HepG2 (cell line): ENCODE measurements around the gene CAPZA3. TPM values are rescaled to one million over a fixed set of nuclear protein-coding genes. Genes with fewer than 3 reads are reported as not detected.

Experiments used
- ATAC-seq: fragments of 200-7000 bp; cut with Tn5 transposase; 3 replicates; pipeline ENCODE4 v1.9.1; 2020; ENCODE audit warnings: mild to moderate bottlenecking, moderate library complexity
- BruUV-seq: library from RNA; stranded (reverse); fragments of 400-500 nt; replicated peaks from 2 replicates; lab custom pipeline; 2021; lab: Mats Ljungman, UMichigan
- CTCF ChIA-PET: fragments of 300-600 bp; formaldehyde crosslinking; extraction: SDS; loops from one replicate; lab custom pipeline; 2021; ENCODE audit warnings: low total read pairs, inconsistent platforms, low intra/inter-chr PET ratio; lab: Yijun Ruan, JAX
- POLR2A ChIA-PET: fragments of 350-600 bp; sonication (Branson Sonifier 250); formaldehyde crosslinking; loops from one replicate; lab custom pipeline; 2020; ENCODE audit warnings: antibody characterized with exemption, inconsistent platforms; lab: Yijun Ruan, JAX
- DNase-seq: peaks from one replicate; pipeline ENCODE4 v3.0.0-alpha.2; 2015; ENCODE audit warnings: low spot score
- FAIRE-seq: peaks from 3 replicates; lab custom pipeline; 2011; peaks lifted over from hg19 to GRCh38; lab: Jason Lieb, UNC
- H2AFZ ChIP-seq: one replicate; pipeline ENCODE4 v1.6.1; 2011; ENCODE audit warnings: low read length, inconsistent platforms
- H3K27ac ChIP-seq: fragments of 300-600 bp; 3 replicates; pipeline ENCODE4 v1.8.0; 2011; ENCODE audit warnings: mixed run types, mild to moderate bottlenecking, mixed read lengths, low read length, inconsistent platforms; ENCODE audit not compliant: insufficient read depth; ENCODE audit errors: extremely low read length
- H3K27me3 ChIP-seq, 2 experiments: fragments of 200-600 bp in 1 of 2; 2 replicates in 1 of 2; 3 replicates in 1 of 2; pipeline versions ENCODE4 v1.6.0 to v1.8.0; 2011; ENCODE audit warnings: low read length in 2 of 2, mild to moderate bottlenecking in 2 of 2, moderate library complexity in 2 of 2, inconsistent platforms in 1 of 2; ENCODE audit not compliant: insufficient read depth in 2 of 2, control insufficient read depth in 1 of 2
- H3K36me3 ChIP-seq, 2 experiments: fragments of 200-600 bp in 1 of 2; replicated peaks in 1 of 2; 2 replicates in 1 of 2; 3 replicates in 1 of 2; pipeline versions ENCODE4 v1.5.1 to v1.8.0; 2011; ENCODE audit warnings: low read length in 2 of 2, inconsistent platforms in 1 of 2; ENCODE audit not compliant: insufficient read depth in 2 of 2, control insufficient read depth in 1 of 2
- H3K4me1 ChIP-seq: 2 replicates; pipeline ENCODE4 v1.5.1; 2012; ENCODE audit warnings: low read length, inconsistent platforms; ENCODE audit not compliant: insufficient read depth
- H3K4me2 ChIP-seq: 2 replicates; pipeline ENCODE4 v1.6.0; 2011; ENCODE audit warnings: low read depth, low read length, inconsistent platforms
- H3K4me3 ChIP-seq, 3 experiments: fragments of 200-600 bp in 1 of 3; sonication (generic), shearing (Covaris generic) in 1 of 3; replicated peaks in 1 of 3; 2 replicates each; pipeline ENCODE4 v1.5.1; 2011 to 2016; ENCODE audit warnings: low read length in 3 of 3, inconsistent platforms in 2 of 3, low read depth in 2 of 3, mild to moderate bottlenecking in 2 of 3, control low read depth in 1 of 3, mixed read lengths in 1 of 3; ENCODE audit not compliant: insufficient read depth in 1 of 3
- H3K79me2 ChIP-seq: one replicate; pipeline ENCODE4 v1.6.1; 2011; ENCODE audit warnings: low read length, inconsistent platforms; ENCODE audit not compliant: insufficient read depth
- H3K9ac ChIP-seq: 2 replicates; pipeline ENCODE4 v1.6.0; 2011; ENCODE audit warnings: mild to moderate bottlenecking, low read depth, low read length, inconsistent platforms; ENCODE audit not compliant: insufficient read depth
- H3K9me3 ChIP-seq: 2 replicates; pipeline ENCODE4 v1.5.1; 2012; ENCODE audit warnings: mild to moderate bottlenecking, low read length
- H4K20me1 ChIP-seq: 2 replicates; pipeline ENCODE4 v1.6.0; 2011; ENCODE audit warnings: inconsistent platforms, mild to moderate bottlenecking, low read length, moderate library complexity; ENCODE audit not compliant: insufficient read depth
- ELF3 ChIP-seq: IDR thresholded peaks from 2 replicates; pipeline ENCODE4 v1.6.1; 2016; ENCODE audit warnings: missing genetic modification reagents, missing compliant biosample characterization
- ETV6 ChIP-seq: sonication (generic); formaldehyde crosslinking; conservative IDR thresholded peaks from 2 replicates; pipeline ENCODE4 v1.4.0; 2020; ENCODE audit warnings: missing genetic modification reagents
- ISL2 ChIP-seq: sonication (generic); formaldehyde crosslinking; IDR thresholded peaks from 2 replicates; pipeline ENCODE4 v1.5.0; 2020; ENCODE audit warnings: missing genetic modification reagents
- KLF11 ChIP-seq: IDR thresholded peaks from 2 replicates; pipeline ENCODE4 v1.6.1; 2016; ENCODE audit warnings: missing compliant biosample characterization
- PRDM10 ChIP-seq: sonication (generic); formaldehyde crosslinking; IDR thresholded peaks from 2 replicates; pipeline ENCODE4 v1.4.0; 2020; ENCODE audit warnings: low read depth, missing genetic modification reagents
- TFDP2 ChIP-seq: sonication (generic); formaldehyde crosslinking; IDR thresholded peaks from 2 replicates; pipeline ENCODE4 v1.4.0; 2020; ENCODE audit warnings: missing genetic modification reagents
- WGBS: methylation state at CpG from one replicate; pipeline ENCODE4 v1.1.6; 2017; ENCODE audit warnings: low lambda C conversion rate; 5-methylcytosine and 5-hydroxymethylcytosine counted together
- in situ Hi-C: cut with HindIII; loops from 2 replicates; pipeline ENCODE4 v1.10.0; 2017; ENCODE audit warnings: low pct_unique_long_range_greater_than_20kb; ENCODE audit not compliant: extremely low pct_ligation_motif_present
- intact Hi-C: fragments of 100-400 bp; cut with micrococcal nuclease; formaldehyde crosslinking; loops from one replicate; pipeline ENCODE4 v1.10.0; 2022; ENCODE audit not compliant: unreplicated experiment
- polyA plus RNA-seq, 8 experiments: library from polyadenylated mRNA; depleted of rRNA in 3 of 8; stranded (reverse) in 7 of 8; unstranded in 1 of 8; fragments of >200 nt; fragmentation: Illumina TruSeq in 4 of 8; extraction: Trizol in 4 of 8; gene quantifications; 2 replicates each; pipeline versions ENCODE4 v1.2.1 to v1.2.3, GENCODE V29; 2011 to 2016; ENCODE audit warnings: low read depth in 4 of 8, missing spikeins in 1 of 8, mixed read lengths in 1 of 8; ENCODE audit not compliant: insufficient read depth in 1 of 8
- total RNA-seq, 5 experiments: library from RNA; depleted of rRNA; stranded (reverse); fragments of >200 nt; fragmentation: Illumina TruSeq; extraction: Trizol; gene quantifications; 2 replicates each; pipeline ENCODE4 v1.2.3, GENCODE V29; 2016; ENCODE audit warnings: low read depth in 1 of 5

The CAPZA3 gene
- total and polyA plus RNA-seq, 2 of the 13 experiments (the other 11 are each of a cell fraction or from before 2014, with no cell fraction given) = not detected

GRCh38 chr12:18752280-18752920, 14.5 kb downstream of the CAPZA3 start:
- Histone ChIP-seq H3K27ac (no peak overlapping the region), H4K20me1 (no peaks in the 10 kb centered on the region), H3K9me3 (no peaks in the 10 kb centered on the region), H3K4me3 (no peak overlapping the region), H3K79me2 (no peaks in the 10 kb centered on the region), H3K36me3 (no peaks in the 10 kb centered on the region), H3K27me3 (0 out of 5 replicates have a peak, but pooled peaks cover 0 to 5% of the 10 kb centered on the region in 2 experiments), H3K9ac (no peak overlapping the region), H2AFZ (no peak overlapping the region), H3K4me1 (no peaks in the 10 kb centered on the region), H3K4me2 (no peak overlapping the region)
- 23% methylated on average over 6 of the region's 6 CpGs for WGBS
- in situ Hi-C loops (no loop called here), intact Hi-C loops (no loop called here)
- ChIA-PET POLR2A (no interaction called here), CTCF (no interaction called here)
- DNase-seq = no peak
- no peak for ATAC-seq
- FAIRE-seq = no peak
- TF ChIP-seq KLF11 (no peak), ELF3 (no peak), ETV6 (no peak), TFDP2 (CRISPR knock-in tag) (no peak), ISL2 (CRISPR knock-in tag) (no peak), PRDM10 (CRISPR knock-in tag) (no peak)
- no TSS peak for BruUV-seq
